ENCODE data around the gene BTNL9. TPM values are rescaled to one million over a fixed set of nuclear protein-coding genes. Genes with fewer than 3 reads are reported as not detected.

BTNL9 gene
- total RNA-seq, 2 experiments from 2014 or later, result not detected

- ChIA-PET CTCF (interaction anchor here (1.9 kb wide), 1 partner anchor 185 kb away, joined by 4 read pairs; no protein-coding TSS in a partner anchor), POLR2A (no interaction called here)
- intact Hi-C loops (cut with micrococcal nuclease), result no loop called here
- peak; percentile 30 for ATAC-seq
- no peak for DNase-seq
- TF ChIP-seq CTCF (IDR thresholded peaks at IDR 0.05), result no peak
- Mint-ChIP-seq H3K9me3 (peaks cover 3% of the 10 kb centered on the region), H3K4me1 (ENCODE audit: low read depth) (peaks cover 10% of the 10 kb centered on the region), H3K36me3 (ENCODE audit: low read depth) (peaks cover 2% of the 10 kb centered on the region), H3K27me3 (peaks cover 72% of the 10 kb centered on the region), H3K27ac (no peak overlapping the region), H3K4me3 (peak overlapping the region; percentile 54)
Measured at GRCh38 chr5:181053488-181054121, 13.5 kb downstream of the BTNL9 start.

GRCh38 chr5:181054138-181054537 lies 14.1 kb downstream of the BTNL9 start:
- Mint-ChIP-seq H3K27me3 (peaks cover 77% of the 10 kb centered on the region), H3K9me3 (peaks cover 3% of the 10 kb centered on the region), H3K27ac (no peak overlapping the region)

GRCh38 chr5:181054871-181055459 lies 14.9 kb downstream of the BTNL9 start:
- H3K4me1 Mint-ChIP-seq (ENCODE audit: low read depth), result peaks cover 10% of the 10 kb centered on the region
- peaks cover 3% of the 10 kb centered on the region for H3K9me3 Mint-ChIP-seq
- POLR2A ChIA-PET, result no interaction called here
- DNase-seq (no peak), ATAC-seq (no peak)
- CTCF ChIA-PET, result interaction anchor here (0.7 to 1.9 kb wide), 2 partner anchors 186 to 217 kb away, joined by 3 to 4 read pairs; no protein-coding TSS in a partner anchor
- H3K27me3 Mint-ChIP-seq, result peaks cover 76% of the 10 kb centered on the region
- TF ChIP-seq CTCF (IDR thresholded peaks at IDR 0.05), result no peak
- H3K27ac Mint-ChIP-seq, result no peak overlapping the region
- intact Hi-C loops (cut with micrococcal nuclease), result no loop called here
- no peak overlapping the region for H3K4me3 Mint-ChIP-seq
- peaks cover 2% of the 10 kb centered on the region for H3K36me3 Mint-ChIP-seq (ENCODE audit: low read depth)

More at GRCh38 chr5:181054138-181054537, 14.1 kb downstream of the BTNL9 start:
- TF ChIP-seq CTCF (IDR thresholded peaks at IDR 0.05), result no peak
- intact Hi-C loops (cut with micrococcal nuclease), result no loop called here
- Mint-ChIP-seq H3K4me3 (no peak overlapping the region), H3K36me3 (ENCODE audit: low read depth) (peaks cover 2% of the 10 kb centered on the region), H3K4me1 (ENCODE audit: low read depth) (peaks cover 10% of the 10 kb centered on the region)
- ChIA-PET POLR2A (no interaction called here), CTCF (interaction anchor here (1.9 kb wide), 1 partner anchor 185 kb away, joined by 4 read pairs; no protein-coding TSS in a partner anchor)
- DNase-seq (no peak), ATAC-seq (no peak)

GRCh38 chr5:181056431-181056830 lies 16.4 kb downstream of the BTNL9 start:
- no peak for ATAC-seq
- TF ChIP-seq CTCF (IDR thresholded peaks at IDR 0.05), result no peak
- Mint-ChIP-seq H3K9me3 (peaks cover 3% of the 10 kb centered on the region), H3K4me1 (ENCODE audit: low read depth) (peaks cover 10% of the 10 kb centered on the region), H3K27ac (no peak overlapping the region), H3K36me3 (ENCODE audit: low read depth) (peaks cover 2% of the 10 kb centered on the region), H3K27me3 (peaks cover 82% of the 10 kb centered on the region), H3K4me3 (no peak overlapping the region)
- CTCF ChIA-PET, result no interaction called here
- DNase-seq, result no peak
- POLR2A ChIA-PET, result no interaction called here
- intact Hi-C loops (cut with micrococcal nuclease), result no loop called here

- POLR2A ChIA-PET, result no interaction called here
- H3K27me3 Mint-ChIP-seq, result peaks cover 88% of the 10 kb centered on the region
- CTCF ChIA-PET, result no interaction called here
- no peak for TF ChIP-seq CTCF (IDR thresholded peaks at IDR 0.05)
- no peak overlapping the region for H3K27ac Mint-ChIP-seq
- H3K36me3 Mint-ChIP-seq (ENCODE audit: low read depth), result no peaks in the 10 kb centered on the region
- DNase-seq (no peak), ATAC-seq (no peak)
- H3K4me1 Mint-ChIP-seq (ENCODE audit: low read depth), result peaks cover 3% of the 10 kb centered on the region
- intact Hi-C loops (cut with micrococcal nuclease), result no loop called here
- no peaks in the 10 kb centered on the region for H3K9me3 Mint-ChIP-seq
- H3K4me3 Mint-ChIP-seq, result no peak overlapping the region
Measured at GRCh38 chr5:181058321-181058720, 18.3 kb downstream of the BTNL9 start.
